Neural cell (in vitro differentiated cells): ENCODE results near the gene ATP6V0A4. TPM values are rescaled to one million over a fixed set of nuclear protein-coding genes. Genes with fewer than 3 reads are reported as not detected.
"Not testable (repeated sequence)": the region's sequence is repeated elsewhere in the genome, so short reads cannot be mapped to it uniquely, and the experiment has no call there.

Experiments used
- H2AFZ ChIP-seq: fragments of 200-600, 300-800 bp; sonication (generic), shearing (Covaris generic); 2 replicates; pipeline ENCODE4 v1.6.0; 2014; ENCODE audit warnings: low read depth, mild to moderate bottlenecking, antibody characterized with exemption, low read length, moderate library complexity
- H3F3A ChIP-seq: fragments of 200-600 bp; shearing (Covaris generic); 2 replicates; pipeline ENCODE4 v1.6.1; 2016; ENCODE audit warnings: mild to moderate bottlenecking, moderate library complexity, mixed read lengths, antibody characterized with exemption, low read length; ENCODE audit not compliant: insufficient read depth, poor library complexity, severe bottlenecking
- H3K27ac ChIP-seq: fragments of 200-600, 300-800 bp; sonication (generic), shearing (Covaris generic); 2 replicates; pipeline ENCODE4 v1.5.1; 2014; ENCODE audit warnings: mild to moderate bottlenecking, low read length, moderate library complexity
- H3K27me3 ChIP-seq: fragments of 300-800, 200-600 bp; sonication (generic), shearing (Covaris generic); 2 replicates; pipeline ENCODE4 v1.6.0; 2014; ENCODE audit warnings: mild to moderate bottlenecking, low read depth, low read length, moderate library complexity; ENCODE audit not compliant: insufficient read depth
- H3K36me3 ChIP-seq: fragments of 300-800, 200-600 bp; sonication (generic), shearing (Covaris generic); 2 replicates; pipeline ENCODE4 v1.5.1; 2014; ENCODE audit warnings: mild to moderate bottlenecking, antibody characterized with exemption, low read length, moderate library complexity; ENCODE audit not compliant: insufficient read depth
- H3K4me2 ChIP-seq: fragments of 300-800, 200-600 bp; sonication (generic), shearing (Covaris generic); 2 replicates; pipeline ENCODE4 v1.6.0; 2014; ENCODE audit warnings: mild to moderate bottlenecking, low read length
- H3K4me3 ChIP-seq: fragments of 300-800, 200-600 bp; sonication (generic), shearing (Covaris generic); 2 replicates; pipeline ENCODE4 v1.5.1; 2014; ENCODE audit warnings: mild to moderate bottlenecking, low read length, moderate library complexity
- H3K79me2 ChIP-seq: fragments of 200-600 bp; shearing (Covaris generic); replicated peaks from 2 replicates; pipeline ENCODE4 v1.6.0; 2014; ENCODE audit warnings: mild to moderate bottlenecking, low read length, moderate library complexity; ENCODE audit not compliant: insufficient read depth
- H3K9ac ChIP-seq: fragments of 300-800, 200-600 bp; sonication (generic), shearing (Covaris generic); 2 replicates; pipeline ENCODE4 v1.6.1; 2016; ENCODE audit warnings: mild to moderate bottlenecking, low read length, mixed read lengths
- H3K9me2 ChIP-seq: fragments of 200-600 bp; shearing (Covaris generic); 2 replicates; pipeline ENCODE4 v1.6.1; 2016; ENCODE audit warnings: mild to moderate bottlenecking, low read length, mixed read lengths; ENCODE audit not compliant: insufficient read depth
- H3K9me3 ChIP-seq: fragments of 200-600, 300-800 bp; sonication (generic), shearing (Covaris generic); 2 replicates; pipeline ENCODE4 v1.6.1; 2016; ENCODE audit warnings: mild to moderate bottlenecking, mixed run types, low read length, moderate library complexity, mixed read lengths
- H4K20me1 ChIP-seq: fragments of 200-600 bp; shearing (Covaris generic); 2 replicates; pipeline ENCODE4 v1.6.1; 2016; ENCODE audit warnings: mild to moderate bottlenecking, mixed run types; ENCODE audit not compliant: insufficient read depth
- EP300 ChIP-seq: fragments of 450-650 bp; conservative IDR thresholded peaks from 2 replicates; pipeline ENCODE4 v1.6.1; 2014; ENCODE audit warnings: antibody characterized with exemption, mild to moderate bottlenecking, moderate library complexity; ENCODE audit not compliant: poor library complexity, severe bottlenecking
- EZH2 ChIP-seq: fragments of 200-600, 300-800 bp; shearing (Covaris generic), sonication (generic); IDR thresholded peaks from 2 replicates; pipeline ENCODE4 v1.6.1; 2014; ENCODE audit warnings: antibody characterized with exemption, low read length, borderline replicate concordance, mild to moderate bottlenecking; ENCODE audit not compliant: insufficient read depth, poor library complexity, severe bottlenecking
- MXI1 ChIP-seq: fragments of 450-650 bp; conservative IDR thresholded peaks from 2 replicates; pipeline ENCODE4 v1.6.1; 2014; ENCODE audit warnings: antibody characterized with exemption, mild to moderate bottlenecking; ENCODE audit not compliant: poor library complexity, severe bottlenecking
- POLR2AphosphoS5 ChIP-seq: IDR thresholded peaks from 2 replicates; pipeline ENCODE4 v1.6.1; 2012
- RAD21 ChIP-seq: fragments of 450-650 bp; conservative IDR thresholded peaks from 2 replicates; pipeline ENCODE4 v1.6.1; 2014; ENCODE audit warnings: antibody characterized with exemption, mild to moderate bottlenecking, moderate library complexity
- SMC3 ChIP-seq: fragments of 450-650 bp; conservative IDR thresholded peaks from 2 replicates; pipeline ENCODE4 v1.6.1; 2014; ENCODE audit warnings: antibody characterized with exemption, mild to moderate bottlenecking, moderate library complexity; ENCODE audit not compliant: poor library complexity
- TAF1 ChIP-seq: IDR thresholded peaks from 2 replicates; pipeline ENCODE4 v1.6.1; 2012; ENCODE audit warnings: low read depth
- polyA plus RNA-seq: library from polyadenylated mRNA; depleted of rRNA; stranded (reverse); fragments of >200 nt; gene quantifications from 2 replicates; pipeline ENCODE4 v1.2.3, GENCODE V29; 2014
- TF ChIP-seq, protein P1 (sequence below): fragments of 450-650 bp; IDR thresholded peaks from 2 replicates; pipeline ENCODE4 v1.5.1; 2014; ENCODE audit warnings: antibody characterized with exemption, mild to moderate bottlenecking, moderate library complexity; ENCODE audit not compliant: poor library complexity, severe bottlenecking
- TF ChIP-seq, protein P2 (sequence below): IDR thresholded peaks from 2 replicates; pipeline ENCODE4 v1.6.1; 2012; ENCODE audit warnings: borderline replicate concordance

The ATP6V0A4 gene
- polyA plus RNA-seq, 1 donor from 2014 or later: 0.81 TPM

DNA sequence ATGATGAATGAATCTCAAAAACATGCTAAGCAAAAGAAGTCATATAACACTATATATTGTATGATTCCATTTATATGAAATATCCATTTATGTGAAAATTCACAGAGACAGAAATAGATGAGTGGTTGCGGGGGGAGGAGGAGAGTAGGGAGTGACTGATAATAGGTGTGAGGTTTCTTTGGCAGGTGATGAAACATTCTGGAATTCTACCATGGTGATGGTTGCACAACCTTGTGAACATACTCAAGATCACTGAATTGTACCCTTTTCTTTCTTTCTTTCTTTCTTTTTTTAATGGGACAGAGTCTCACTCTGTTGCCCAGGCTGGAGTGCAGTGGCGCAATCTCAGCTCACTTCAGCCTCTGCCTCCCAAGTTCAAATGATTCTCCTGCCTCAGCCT, 107.5 kb downstream of the ATP6V0A4 start:
- H3K27me3 ChIP-seq: no peaks in the 10 kb centered on the region
- H3K4me2 ChIP-seq: no peak overlapping the region

GRCh38 chr7:138688037-138688436, 110.0 kb downstream of the ATP6V0A4 start:
- not testable (repeated sequence) for H3K4me2 ChIP-seq, H2AFZ ChIP-seq, H3K27me3 ChIP-seq, H3K9ac ChIP-seq, H3K79me2 ChIP-seq, H3F3A ChIP-seq, H3K4me3 ChIP-seq, H3K27ac ChIP-seq, H3K9me3 ChIP-seq, H4K20me1 ChIP-seq, H3K36me3 ChIP-seq, H3K9me2 ChIP-seq

More for the DNA sequence above, 107.5 kb downstream of the ATP6V0A4 start:
- H3K36me3 ChIP-seq: no peaks in the 10 kb centered on the region
- no peak overlapping the region for H3K27ac ChIP-seq
- H3K79me2 ChIP-seq: no peaks in the 10 kb centered on the region
- no peak overlapping the region for H3K9ac ChIP-seq
- no peaks in the 10 kb centered on the region for H4K20me1 ChIP-seq
- no peaks in the 10 kb centered on the region for H3K9me3 ChIP-seq
- H2AFZ ChIP-seq: no peak overlapping the region
- no peak overlapping the region for H3K4me3 ChIP-seq
- H3F3A ChIP-seq: no peaks in the 10 kb centered on the region
- TF ChIP-seq, protein P1, sequence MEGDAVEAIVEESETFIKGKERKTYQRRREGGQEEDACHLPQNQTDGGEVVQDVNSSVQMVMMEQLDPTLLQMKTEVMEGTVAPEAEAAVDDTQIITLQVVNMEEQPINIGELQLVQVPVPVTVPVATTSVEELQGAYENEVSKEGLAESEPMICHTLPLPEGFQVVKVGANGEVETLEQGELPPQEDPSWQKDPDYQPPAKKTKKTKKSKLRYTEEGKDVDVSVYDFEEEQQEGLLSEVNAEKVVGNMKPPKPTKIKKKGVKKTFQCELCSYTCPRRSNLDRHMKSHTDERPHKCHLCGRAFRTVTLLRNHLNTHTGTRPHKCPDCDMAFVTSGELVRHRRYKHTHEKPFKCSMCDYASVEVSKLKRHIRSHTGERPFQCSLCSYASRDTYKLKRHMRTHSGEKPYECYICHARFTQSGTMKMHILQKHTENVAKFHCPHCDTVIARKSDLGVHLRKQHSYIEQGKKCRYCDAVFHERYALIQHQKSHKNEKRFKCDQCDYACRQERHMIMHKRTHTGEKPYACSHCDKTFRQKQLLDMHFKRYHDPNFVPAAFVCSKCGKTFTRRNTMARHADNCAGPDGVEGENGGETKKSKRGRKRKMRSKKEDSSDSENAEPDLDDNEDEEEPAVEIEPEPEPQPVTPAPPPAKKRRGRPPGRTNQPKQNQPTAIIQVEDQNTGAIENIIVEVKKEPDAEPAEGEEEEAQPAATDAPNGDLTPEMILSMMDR: no peak
- TF ChIP-seq EP300: no peak
- no peak for TF ChIP-seq MXI1
- TF ChIP-seq EZH2: no peak
- TF ChIP-seq RAD21: no peak
- TF ChIP-seq, protein P2, sequence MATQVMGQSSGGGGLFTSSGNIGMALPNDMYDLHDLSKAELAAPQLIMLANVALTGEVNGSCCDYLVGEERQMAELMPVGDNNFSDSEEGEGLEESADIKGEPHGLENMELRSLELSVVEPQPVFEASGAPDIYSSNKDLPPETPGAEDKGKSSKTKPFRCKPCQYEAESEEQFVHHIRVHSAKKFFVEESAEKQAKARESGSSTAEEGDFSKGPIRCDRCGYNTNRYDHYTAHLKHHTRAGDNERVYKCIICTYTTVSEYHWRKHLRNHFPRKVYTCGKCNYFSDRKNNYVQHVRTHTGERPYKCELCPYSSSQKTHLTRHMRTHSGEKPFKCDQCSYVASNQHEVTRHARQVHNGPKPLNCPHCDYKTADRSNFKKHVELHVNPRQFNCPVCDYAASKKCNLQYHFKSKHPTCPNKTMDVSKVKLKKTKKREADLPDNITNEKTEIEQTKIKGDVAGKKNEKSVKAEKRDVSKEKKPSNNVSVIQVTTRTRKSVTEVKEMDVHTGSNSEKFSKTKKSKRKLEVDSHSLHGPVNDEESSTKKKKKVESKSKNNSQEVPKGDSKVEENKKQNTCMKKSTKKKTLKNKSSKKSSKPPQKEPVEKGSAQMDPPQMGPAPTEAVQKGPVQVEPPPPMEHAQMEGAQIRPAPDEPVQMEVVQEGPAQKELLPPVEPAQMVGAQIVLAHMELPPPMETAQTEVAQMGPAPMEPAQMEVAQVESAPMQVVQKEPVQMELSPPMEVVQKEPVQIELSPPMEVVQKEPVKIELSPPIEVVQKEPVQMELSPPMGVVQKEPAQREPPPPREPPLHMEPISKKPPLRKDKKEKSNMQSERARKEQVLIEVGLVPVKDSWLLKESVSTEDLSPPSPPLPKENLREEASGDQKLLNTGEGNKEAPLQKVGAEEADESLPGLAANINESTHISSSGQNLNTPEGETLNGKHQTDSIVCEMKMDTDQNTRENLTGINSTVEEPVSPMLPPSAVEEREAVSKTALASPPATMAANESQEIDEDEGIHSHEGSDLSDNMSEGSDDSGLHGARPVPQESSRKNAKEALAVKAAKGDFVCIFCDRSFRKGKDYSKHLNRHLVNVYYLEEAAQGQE: no peak
- TF ChIP-seq TAF1: no peak
- no peak for TF ChIP-seq SMC3
- H3K9me2 ChIP-seq: no peaks in the 10 kb centered on the region

DNA sequence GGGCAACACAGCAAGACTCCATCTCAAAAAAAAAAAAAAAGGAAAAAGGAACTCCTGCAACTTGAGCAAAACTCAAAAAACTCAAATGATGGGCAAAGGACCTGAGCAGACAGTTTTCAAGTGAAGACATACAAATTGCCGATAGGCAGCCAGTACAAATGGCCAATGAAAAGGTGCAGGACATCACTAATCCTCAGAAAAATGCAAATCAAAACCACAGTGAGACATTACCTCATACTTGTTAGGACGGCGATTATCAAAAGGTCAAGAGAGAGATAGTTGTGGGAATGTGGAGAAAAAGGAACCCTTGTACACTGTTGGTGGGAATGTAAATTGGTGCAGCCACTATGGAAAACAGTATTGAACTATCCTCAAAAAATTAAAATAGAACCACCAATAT, 113.7 kb downstream of the ATP6V0A4 start:
- H3K36me3 ChIP-seq: no peaks in the 10 kb centered on the region
- no peak overlapping the region for H3K4me2 ChIP-seq
- no peaks in the 10 kb centered on the region for H3K9me2 ChIP-seq
- no peaks in the 10 kb centered on the region for H3K9me3 ChIP-seq
- H3K79me2 ChIP-seq: no peaks in the 10 kb centered on the region
- H3F3A ChIP-seq: no peaks in the 10 kb centered on the region
- no peaks in the 10 kb centered on the region for H4K20me1 ChIP-seq
- no peak overlapping the region for H2AFZ ChIP-seq
- H3K27ac ChIP-seq: no peak overlapping the region
- no peak overlapping the region for H3K4me3 ChIP-seq
- TF ChIP-seq SMC3 (no peak), RAD21 (no peak), POLR2AphosphoS5 (no peak), TAF1 (no peak), EP300 (no peak), MXI1 (no peak), EZH2 (no peak)
- TF ChIP-seq, protein P2: no peak
- TF ChIP-seq, protein P1: no peak
- no peak overlapping the region for H3K9ac ChIP-seq
- H3K27me3 ChIP-seq: no peaks in the 10 kb centered on the region
